DMS53 treated with DMSO at 0.1 percent for 48 hours (cell line): Measurements from ENCODE around the gene SLK.

Experiments used
- DNase-seq: peaks from one replicate; lab custom pipeline; 2025; ENCODE audit not compliant: unreplicated experiment; lab: John Stamatoyannopoulos, UW

The SLK gene

DNA sequence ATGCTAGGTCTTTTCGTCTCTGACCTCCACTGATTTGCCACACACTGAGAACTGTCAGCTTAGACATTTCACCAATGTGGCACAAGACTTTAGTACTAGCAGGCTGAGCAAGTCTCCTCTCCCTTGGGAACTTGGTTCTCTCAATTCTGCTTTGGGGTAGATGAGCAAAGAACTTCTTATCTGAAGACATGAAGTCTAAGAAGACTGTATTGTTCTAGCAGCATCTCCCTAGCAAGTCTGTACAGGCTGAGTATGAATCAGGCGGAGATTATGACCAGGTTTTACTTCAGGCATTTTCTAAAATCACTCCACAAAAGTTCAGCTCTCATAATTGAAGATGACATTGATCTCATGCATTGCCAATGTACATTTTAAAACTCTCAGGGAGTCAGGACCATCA, 25.1 kb upstream of the SLK start:
- DNase-seq: no peak

DNA sequence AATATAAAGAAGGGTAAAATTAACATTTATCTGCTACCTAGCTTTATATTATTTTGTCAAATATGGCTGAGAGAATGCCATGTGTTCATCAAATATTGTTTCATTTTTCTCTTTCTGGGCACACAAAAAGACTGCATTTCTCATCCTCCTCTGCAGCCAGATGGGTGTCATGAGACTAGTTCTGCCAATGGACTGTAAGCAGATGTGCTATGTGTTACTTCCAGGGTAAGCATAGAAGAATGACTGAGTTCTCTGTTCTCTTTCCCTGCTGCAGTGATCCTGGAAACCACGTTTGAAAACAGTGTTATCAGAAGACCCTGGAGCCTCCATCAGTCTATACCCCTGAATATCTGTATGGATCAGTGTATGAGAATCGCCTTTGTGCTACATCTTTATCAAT, 24.1 kb upstream of the SLK start:
- DNase-seq: no peak

DNA sequence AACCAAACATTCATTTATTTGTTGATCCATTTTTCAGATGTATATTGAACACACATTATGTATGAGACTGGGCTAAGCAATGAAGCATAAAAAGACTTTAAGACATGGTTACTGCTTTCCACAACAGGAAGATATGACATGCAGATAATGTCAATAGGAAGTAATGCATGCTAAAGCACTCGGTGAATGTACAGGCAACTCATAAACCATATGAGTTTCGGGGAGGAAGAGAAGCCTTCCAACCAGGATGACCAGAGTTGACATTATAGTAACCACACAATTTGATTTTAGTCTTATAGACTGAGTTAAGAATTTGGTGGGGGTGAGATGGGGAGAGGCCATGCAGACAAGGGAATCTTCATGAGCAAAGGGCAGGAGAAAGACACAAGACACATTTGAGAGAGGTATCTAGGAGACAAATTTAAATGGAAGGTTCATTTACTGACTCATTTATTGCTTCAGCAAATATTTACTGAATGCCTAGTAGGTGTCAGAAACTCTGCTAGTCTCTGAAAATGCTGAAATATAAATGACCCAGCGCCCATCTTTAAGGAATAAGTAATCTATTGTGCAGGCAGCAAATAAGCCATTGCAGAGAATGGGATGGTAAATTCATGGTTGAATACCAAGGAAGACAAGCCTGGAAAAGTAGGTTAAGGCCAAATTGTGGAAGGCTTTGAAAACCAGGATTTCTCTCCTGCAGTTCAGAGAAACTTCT, 19.0 kb upstream of the SLK start:
- DNase-seq: peak; percentile 15

DNA sequence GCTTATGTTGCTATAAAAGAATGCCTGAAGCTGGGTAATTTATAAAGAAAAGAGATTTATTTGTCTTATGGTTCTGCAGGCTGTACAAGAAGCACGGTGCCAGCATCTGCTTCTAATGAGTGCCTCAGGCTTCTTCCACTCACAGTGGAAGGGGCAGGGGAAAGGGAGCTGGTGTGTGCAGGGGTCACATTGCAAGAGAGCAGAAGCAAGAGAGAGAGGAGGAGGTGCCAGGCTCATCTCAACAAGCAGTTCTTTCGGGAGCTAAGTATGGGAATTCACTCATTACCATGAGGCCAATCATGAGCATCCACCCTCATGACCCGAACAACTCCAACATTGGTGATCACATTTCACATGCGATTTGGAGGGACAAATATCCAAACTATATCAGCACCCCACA, 17.2 kb upstream of the SLK start:
- DNase-seq: no peak

DNA sequence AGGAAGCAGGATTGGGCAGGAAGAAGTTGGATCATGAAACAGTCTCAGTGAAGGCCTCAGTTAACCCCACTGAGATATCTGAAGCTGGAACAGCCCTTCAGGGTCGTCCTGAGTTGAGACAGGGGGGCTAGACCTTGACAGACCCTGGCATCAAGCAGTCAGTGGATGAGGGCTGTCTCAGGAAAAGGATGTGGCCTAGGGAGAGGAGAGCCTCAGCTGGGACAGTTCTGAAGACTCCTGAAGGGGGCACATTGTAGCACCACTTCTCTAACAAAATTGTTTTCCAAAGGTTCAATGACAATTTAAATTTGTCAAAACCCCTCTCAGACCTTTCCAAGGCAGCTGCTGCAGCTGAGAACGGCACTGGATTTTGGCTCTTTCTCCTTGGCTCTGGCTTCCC, 15.8 kb upstream of the SLK start:
- DNase-seq: no peak

DNA sequence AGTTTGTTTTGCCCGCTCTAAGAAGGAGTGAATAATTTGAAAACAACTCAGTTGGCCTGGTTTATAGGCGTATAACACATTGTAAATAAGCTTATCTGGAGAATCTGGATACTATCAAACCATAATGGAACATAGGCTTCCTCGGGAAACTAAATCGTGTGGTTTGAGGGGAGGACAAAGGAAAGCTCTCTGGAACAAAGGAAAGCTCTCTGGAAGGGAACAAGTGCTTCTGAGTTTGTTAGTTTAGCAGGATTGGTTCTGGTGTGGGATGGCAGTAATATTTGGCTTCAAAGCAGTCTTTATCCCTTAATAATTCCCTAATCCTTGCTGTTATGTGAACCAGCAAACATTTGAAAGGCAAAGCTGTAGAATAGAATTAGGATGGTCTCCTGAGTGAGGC, 15.0 kb upstream of the SLK start:
- no peak for DNase-seq

DNA sequence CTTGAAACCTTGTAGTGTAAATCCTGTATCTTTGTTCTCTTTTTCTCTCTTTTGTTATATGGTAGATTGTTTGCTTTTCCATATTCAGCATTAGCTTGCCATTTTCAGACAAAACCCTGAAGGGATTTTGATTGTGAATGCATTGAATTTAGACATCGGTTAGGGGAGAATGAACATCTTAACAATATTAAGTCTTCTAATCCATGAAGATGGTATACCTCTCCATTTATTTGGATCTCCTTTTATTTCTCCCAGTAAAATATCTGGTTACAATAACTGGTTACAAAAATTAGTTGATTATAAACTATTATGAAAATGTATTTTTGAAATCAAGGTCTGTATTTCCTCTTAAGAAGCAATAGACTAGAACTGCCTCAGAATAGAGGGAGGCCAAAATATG, 12.4 kb upstream of the SLK start:
- DNase-seq: no peak

DNA sequence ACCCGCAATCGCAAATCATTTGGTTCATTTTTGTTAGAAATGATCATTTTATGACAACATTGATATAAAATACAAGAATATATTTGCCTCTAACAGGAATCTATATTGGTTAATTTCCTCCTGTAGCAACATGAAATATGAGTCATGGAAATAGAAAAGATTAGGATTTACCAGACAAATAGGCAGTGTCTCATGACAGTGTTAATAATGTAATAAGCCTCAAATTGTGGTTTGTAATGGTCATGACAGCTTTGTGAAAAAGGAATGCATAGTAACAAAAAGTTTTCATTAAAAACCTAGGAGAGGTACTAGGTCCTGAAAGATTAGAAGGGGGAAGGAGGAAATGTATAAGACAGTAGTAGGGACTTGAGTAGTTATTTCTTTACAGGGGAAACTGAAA, 7.9 kb upstream of the SLK start:
- no peak for DNase-seq

DNA sequence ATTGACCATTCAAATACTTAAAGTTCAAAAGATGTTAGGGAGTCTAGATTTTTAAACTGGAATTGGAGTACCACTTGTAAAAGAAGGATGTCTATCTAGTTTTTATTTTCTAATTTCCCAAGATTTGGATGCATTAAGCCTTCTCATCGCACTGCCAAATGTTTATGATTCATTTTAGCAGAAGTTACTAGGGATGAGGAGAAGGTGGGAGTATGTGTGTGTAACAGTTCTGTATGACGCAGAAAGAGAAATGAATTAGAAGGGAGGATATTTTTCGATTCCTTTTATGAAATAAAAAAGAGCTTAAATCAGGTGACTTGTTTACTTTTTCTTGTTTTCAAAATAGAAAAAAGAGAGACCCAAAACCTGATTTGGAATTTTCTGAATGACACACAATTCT, 6.8 kb upstream of the SLK start:
- DNase-seq: no peak

DNA sequence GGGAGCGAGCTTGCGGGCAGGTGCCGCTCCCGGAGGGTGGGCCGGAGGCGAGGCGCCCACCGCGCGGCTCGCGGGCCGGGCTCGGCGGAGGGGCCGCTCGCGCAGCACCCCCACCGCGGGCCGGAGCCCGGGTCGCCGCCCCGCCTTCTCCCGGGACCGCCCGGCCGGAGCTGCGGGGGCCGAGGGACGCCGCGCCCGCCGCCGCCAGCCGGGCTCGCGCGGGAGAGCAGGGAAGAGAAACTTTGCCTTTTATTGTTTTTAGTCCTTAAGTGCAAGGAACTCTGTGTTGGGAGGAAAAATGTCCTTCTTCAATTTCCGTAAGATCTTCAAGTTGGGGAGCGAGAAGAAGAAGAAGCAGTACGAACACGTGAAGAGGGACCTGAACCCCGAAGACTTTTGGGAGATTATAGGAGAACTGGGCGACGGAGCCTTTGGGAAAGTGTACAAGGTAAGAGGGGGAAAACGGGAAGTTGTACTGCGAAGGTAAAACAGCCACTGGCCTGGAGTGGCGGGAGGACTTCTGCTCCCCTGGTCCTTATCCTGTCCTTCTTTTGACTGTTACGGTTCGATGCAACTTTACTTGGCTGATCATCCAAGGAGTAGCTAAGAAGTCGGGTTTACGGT, 620 bp downstream of the SLK start:
- DNase-seq: no peak

DNA sequence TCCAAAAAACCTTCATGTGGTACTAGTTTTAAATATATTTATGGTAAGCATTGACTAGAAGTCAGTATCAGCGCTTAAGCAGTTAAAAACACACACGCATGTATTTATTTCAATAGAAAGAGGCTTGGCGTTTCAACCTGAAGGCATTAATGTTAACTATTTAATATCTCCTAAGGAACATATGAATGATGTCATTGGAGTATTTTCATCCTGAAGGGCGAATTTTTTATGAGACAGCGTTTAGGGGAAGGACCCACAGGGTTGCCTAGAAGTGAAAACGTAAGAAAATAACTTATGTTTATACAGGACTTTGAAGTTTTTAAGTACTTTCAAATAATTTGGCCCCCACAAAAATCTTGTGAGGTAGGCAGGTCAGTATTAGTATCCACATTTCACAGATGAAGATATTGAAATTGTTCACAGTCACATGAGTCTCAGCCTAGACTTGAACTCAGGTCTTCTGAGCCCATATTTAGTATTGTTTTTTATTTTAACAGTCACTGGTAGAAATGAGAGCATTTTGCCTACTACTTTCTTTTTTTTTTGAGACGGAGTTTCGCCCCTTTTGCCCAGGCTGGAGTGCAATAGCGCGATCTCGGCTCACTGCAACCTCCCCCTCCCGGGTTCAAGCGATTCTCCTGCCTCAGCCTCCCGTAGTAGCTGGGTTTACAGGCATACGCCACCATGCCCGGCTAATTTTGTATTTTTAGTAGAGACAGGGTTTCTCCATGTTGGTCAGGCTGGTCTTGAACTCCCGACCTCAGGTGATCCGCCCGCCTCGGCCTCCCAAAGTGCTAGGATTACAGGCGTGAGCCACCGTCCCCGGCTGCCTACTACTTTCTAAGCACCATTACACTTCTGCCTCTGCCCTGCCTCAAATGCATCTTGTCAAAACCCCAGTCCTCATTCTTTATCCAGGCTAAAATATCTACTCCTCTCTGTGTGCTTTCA, 1.8 kb downstream of the SLK start:
- DNase-seq: no peak

DNA sequence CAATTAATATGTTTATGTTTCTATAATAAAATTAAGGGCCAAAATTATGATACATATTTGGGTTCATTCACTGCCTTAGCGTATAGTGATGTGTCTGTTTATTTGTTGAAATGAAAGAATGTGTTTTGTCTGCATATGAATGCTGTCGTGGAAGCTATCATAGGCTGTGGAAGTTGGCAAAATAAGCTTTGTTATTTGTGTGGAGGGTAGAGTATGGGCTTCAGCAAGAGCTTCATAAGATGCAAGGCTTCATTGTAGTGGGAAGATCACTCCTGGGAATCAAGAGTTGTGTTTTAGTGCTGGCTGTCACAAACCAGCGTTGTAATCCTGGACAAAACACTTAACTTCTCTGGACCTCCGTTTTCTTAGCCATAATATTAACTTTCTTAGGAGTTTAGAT, 2.5 kb downstream of the SLK start:
- DNase-seq: no peak

DNA sequence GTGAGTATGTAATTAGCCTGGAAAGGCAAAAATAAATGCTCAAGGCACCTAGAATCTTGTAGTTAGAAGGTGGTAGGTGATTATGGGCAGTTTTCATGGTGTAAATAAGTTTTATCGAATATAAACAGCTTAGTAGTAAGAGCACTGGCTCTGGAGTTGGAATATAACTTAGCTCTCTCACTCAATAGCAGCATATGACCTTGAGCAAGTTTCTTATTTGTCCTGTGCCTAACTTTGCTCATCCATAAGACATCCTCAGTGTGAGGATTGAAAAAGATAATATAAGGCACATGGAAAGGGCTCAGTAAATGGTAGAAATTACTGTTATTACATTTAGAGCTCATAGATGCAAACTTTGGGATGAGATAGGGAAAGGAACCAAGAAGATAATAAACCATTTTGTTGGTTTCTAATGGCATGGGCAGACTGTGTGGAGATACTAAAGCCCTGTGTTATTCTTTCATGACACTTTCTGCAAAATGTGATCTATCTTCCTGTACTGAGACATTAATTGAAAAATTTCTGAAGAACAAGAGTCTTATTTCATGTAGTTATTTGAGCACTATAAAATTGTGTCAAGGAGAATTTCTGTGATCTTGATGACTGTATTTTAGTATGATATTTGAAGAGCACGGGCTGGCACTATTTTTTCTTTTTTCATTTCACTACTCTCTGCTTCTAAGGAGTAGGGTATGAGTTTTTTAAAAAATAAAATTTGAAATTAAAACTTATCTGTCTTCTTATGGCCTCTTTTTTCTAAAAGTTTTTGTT, 3.1 kb downstream of the SLK start:
- DNase-seq: no peak

DNA sequence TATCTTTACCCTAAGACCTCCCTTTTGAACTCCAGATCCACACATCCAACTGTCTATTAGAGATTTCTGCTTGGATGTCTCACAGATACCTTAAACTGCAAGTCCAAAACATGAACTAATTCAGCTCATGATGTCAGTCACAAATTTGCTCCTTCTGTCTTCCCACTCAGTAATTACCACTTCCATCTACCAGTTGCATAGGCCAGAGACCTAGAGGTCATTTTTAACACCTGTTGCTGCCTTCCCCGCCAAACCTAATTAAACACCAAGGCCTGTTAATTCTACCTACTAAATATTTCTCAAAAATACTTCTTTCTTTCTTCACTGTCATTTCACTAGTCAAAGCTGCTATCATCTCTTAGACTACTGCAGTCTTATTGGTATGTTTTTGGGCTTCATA, 8.2 kb downstream of the SLK start:
- DNase-seq: no peak

DNA sequence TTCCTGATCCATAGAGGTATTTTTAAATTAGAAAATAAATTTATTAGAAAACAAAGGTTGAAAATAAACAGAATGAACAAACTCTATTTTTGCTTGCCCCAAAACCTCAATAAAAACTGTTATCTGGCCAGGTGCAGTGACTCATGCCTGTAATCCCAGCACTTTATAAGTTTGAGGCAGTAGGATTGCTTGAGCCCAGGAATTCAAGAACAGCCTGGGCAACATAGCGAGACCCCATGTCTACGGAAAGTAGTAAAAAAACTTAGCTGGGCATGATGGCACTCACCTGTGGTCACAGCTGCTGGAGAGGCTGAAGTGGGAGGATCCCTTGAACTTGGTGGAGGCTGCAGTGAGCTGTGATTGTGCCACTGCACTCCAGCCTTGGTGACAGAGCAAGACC, 10.3 kb downstream of the SLK start:
- DNase-seq: no peak

DNA sequence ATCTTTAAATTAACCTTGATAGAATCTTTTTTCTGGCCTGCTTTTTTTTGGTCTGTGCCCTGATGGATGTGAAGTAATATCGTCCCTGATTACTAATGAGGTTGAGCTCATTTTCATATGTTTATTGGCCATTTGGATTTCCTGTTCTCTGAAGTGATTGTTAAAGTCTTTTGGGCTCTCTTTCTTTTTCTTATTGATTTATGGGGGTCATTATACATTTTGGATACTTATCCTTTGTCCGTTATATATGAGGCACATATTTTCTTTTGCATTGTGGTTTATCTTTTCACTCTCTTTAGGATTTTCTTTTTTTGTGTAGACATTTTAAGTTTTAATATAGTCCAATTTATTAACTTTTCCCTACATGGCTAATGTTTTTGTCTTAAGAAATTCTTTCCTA, 12.6 kb downstream of the SLK start:
- no peak for DNase-seq

DNA sequence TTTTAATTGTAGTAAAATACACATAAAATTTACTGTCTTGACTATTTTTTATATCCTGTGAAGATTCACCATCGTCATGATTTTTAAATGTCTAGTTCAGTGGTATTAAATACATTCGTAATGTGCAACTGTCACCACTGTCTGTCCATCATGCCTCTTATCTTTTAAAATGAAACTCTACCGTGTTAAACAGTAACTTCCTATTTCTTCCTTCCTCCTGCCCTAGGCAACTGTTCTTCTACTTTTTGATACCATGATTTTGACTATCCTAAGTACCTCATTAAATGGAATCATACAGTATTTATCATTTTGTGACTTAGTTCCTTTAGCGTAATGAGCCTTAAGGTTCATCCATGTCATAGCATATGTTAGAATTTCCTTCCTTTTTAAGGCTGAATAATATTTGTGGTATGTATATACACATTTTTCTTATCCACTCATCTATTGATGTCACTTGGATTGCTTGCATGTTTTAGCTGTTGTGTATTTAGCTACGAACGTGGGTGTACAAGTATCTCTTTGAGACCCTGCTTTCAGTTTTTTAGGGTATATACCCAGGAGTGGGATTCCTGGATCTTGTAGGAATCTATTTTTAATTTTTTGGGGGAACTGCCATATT, 13.5 kb downstream of the SLK start:
- DNase-seq: no peak

DNA sequence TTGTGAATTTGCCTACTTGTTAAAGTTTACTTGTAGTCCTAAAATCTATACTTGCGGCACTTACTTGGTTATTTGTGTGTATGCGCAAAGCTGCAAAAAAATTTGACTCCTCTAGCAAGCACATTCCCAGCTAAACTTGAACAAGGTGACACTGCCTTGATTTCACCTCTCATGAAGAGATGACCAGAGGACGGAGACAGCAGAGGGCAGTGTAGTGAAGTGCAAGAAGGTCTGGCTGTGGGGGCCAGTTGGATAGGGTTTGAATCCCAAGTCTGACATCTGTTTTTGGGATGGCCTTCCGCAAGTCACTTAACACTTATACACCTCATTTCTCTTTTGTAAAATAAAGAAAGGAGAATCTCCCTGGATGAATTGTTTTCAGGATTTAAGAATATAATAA, 15.7 kb downstream of the SLK start:
- DNase-seq: no peak

DNA sequence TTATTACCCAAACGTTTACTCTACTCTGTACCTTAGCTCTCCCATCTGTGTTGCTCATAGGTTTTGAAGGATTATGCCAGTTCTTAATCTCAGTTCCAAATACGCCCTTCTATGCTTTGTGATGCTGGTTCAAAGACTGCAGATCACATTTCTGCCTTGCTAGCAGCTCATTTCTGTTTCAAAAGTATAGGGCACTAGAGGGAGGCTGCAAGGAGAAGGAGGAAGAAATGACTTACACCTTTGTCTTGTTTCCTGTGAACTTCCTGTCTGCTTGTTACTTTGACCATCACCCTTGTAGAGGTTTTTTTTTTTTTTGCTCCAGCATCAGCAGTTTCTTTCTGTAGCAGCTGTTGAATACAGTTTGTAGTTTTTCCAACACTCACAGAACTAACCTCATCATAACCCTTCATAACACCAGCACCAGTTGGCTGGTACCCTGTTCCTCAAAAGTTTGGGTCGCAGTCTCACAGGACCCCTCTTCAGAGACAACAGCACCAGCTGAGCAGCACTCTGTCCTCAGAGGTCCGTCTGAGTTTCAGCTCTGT, 16.5 kb downstream of the SLK start:
- no peak for DNase-seq

DNA sequence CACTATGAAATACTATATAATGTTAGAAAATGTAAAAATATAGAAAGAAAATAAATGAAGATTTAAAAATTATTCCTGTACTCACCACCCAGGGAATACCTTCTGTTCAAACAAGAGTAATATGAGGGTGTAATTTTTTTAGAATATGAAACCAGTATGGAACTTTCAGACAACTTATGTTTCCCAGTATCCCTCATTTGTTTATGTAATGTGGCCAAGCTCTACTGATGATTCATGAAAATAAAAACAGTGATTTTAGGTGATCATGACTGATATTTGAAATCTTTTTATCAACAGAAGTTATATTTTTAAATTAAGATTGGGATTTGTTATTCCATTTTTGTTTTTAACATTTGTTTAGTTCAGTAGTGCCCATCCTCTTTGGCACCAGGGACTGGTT, 18.8 kb downstream of the SLK start:
- no peak for DNase-seq

DNA sequence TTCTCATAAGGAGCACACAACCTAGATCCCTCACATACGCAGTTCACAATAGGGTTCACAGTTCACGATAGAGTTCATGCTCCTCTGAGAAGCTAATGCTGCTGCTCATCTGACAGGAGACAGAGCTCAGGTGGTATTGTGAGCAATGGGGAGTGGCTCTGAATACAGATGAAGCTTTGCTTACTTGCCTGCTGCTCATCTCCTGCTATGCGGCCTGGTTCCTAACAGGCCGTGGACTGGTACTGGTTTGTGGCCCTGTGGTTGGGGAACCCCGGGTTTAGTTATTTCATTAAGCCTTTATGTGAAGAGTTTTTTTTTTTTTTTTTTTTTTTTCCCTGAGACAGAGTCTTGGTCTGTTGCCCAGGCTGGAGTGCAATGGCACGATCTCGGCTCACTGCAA, 19.4 kb downstream of the SLK start:
- DNase-seq: no peak
